K562 (cell line): ENCODE data around the gene KCTD7. TPM values are rescaled to one million over a fixed set of nuclear protein-coding genes. Genes with fewer than 3 reads are reported as not detected.

ENCODE experiments used
- ATAC-seq: fragments of 200-7000 bp; cut with Tn5 transposase; 3 replicates; pipeline ENCODE4 v1.9.1; 2020; ENCODE audit warnings: moderate library complexity
- Bru-seq: library from RNA; stranded (reverse); fragments of 400-500 nt; gene quantifications from one replicate; lab custom pipeline; 2021; lab: Mats Ljungman, UMichigan
- BruChase-seq, 2 experiments: library from RNA; stranded (reverse); fragments of 400-500 nt; gene quantifications; one replicate each; lab custom pipeline; 2021; lab: Mats Ljungman, UMichigan
- BruUV-seq: library from RNA; stranded (reverse); fragments of 400-500 nt; replicated peaks from 2 replicates; lab custom pipeline; 2021; lab: Mats Ljungman, UMichigan
- CTCF ChIA-PET: fragments of 300-600 bp; formaldehyde crosslinking; extraction: SDS; loops from one replicate; lab custom pipeline; 2021; ENCODE audit warnings: low intra/inter-chr PET ratio; lab: Yijun Ruan, JAX
- POLR2A ChIA-PET: fragments of 300-600, 350-650 bp; sonication (Branson Sonifier 250); formaldehyde crosslinking; extraction: SDS; loops from one replicate; lab custom pipeline; 2021; ENCODE audit warnings: antibody characterized with exemption, inconsistent platforms; lab: Yijun Ruan, JAX
- DNase-seq, 4 experiments: peaks; one replicate each; pipeline versions ENCODE4 v3.0.0 to v3.0.0-alpha.2; 2011 to 2018; ENCODE audit warnings: low spot score in 3 of 4, mixed read lengths in 3 of 4; ENCODE audit errors: extremely low read depth in 1 of 4
- FAIRE-seq: peaks from 2 replicates; lab custom pipeline; 2011; peaks lifted over from hg19 to GRCh38; lab: Jason Lieb, UNC
- H2AFZ ChIP-seq: 2 replicates; pipeline ENCODE4 v1.6.0; 2011; ENCODE audit warnings: low read depth, low read length, control low read depth, inconsistent platforms
- H3K27ac ChIP-seq: fragments of 200-600 bp; 3 replicates; pipeline ENCODE4 v1.8.0; 2011; ENCODE audit warnings: low read depth, mild to moderate bottlenecking, control low read depth, inconsistent platforms, low read length, moderate library complexity, mixed read lengths; ENCODE audit errors: extremely low read depth
- H3K27me3 ChIP-seq, 2 experiments: fragments of 300-600 bp in 1 of 2; 2 replicates in 1 of 2; 3 replicates in 1 of 2; pipeline versions ENCODE4 v1.6.0 to v1.8.0; 2011; ENCODE audit warnings: inconsistent platforms in 2 of 2, low read length in 2 of 2, mild to moderate bottlenecking in 1 of 2, mixed read lengths in 1 of 2, moderate library complexity in 1 of 2; ENCODE audit not compliant: control insufficient read depth in 2 of 2, insufficient read depth in 2 of 2
- H3K36me3 ChIP-seq: fragments of 300-600 bp; 3 replicates; pipeline ENCODE4 v1.8.0; 2011; ENCODE audit warnings: mild to moderate bottlenecking, low read length, inconsistent platforms; ENCODE audit not compliant: control insufficient read depth, insufficient read depth
- H3K4me1 ChIP-seq, 2 experiments: fragments of 200-600 bp in 1 of 2; replicated peaks in 1 of 2; 2 replicates in 1 of 2; 3 replicates in 1 of 2; pipeline versions ENCODE4 v1.5.1 to v1.8.0; 2011; ENCODE audit warnings: inconsistent platforms in 2 of 2, low read length in 2 of 2, mild to moderate bottlenecking in 1 of 2, mixed read lengths in 1 of 2, moderate library complexity in 1 of 2; ENCODE audit not compliant: control insufficient read depth in 2 of 2, insufficient read depth in 2 of 2
- H3K4me2 ChIP-seq: 2 replicates; pipeline ENCODE4 v1.6.1; 2011; ENCODE audit warnings: low read length, control low read depth, inconsistent platforms, mixed read lengths; ENCODE audit not compliant: insufficient read depth
- H3K4me3 ChIP-seq: fragments of 200-600 bp; sonication (generic), shearing (Covaris generic); 2 replicates; pipeline ENCODE4 v1.5.1; 2016; ENCODE audit warnings: control low read depth, inconsistent platforms
- H3K79me2 ChIP-seq: fragments of 200-600 bp; 3 replicates; pipeline ENCODE4 v1.8.0; 2011; ENCODE audit warnings: low read length, inconsistent platforms; ENCODE audit not compliant: control insufficient read depth, insufficient read depth
- H3K9ac ChIP-seq, 2 experiments: 2 replicates each; pipeline versions ENCODE4 v1.6.0 to v1.6.1; 2011; ENCODE audit warnings: low read depth in 2 of 2, low read length in 2 of 2, control low read depth in 1 of 2, inconsistent platforms in 1 of 2, mild to moderate bottlenecking in 1 of 2, mixed read lengths in 1 of 2; ENCODE audit not compliant: insufficient read depth in 1 of 2
- H3K9me1 ChIP-seq: one replicate; pipeline ENCODE4 v1.6.0; 2011; ENCODE audit warnings: inconsistent platforms, mild to moderate bottlenecking, low read length, moderate library complexity; ENCODE audit not compliant: control insufficient read depth, insufficient read depth
- H3K9me3 ChIP-seq: replicated peaks from 2 replicates; pipeline ENCODE4 v1.5.1; 2011; ENCODE audit warnings: low read depth, low read length, inconsistent platforms; ENCODE audit not compliant: control insufficient read depth, insufficient read depth
- H4K20me1 ChIP-seq: replicated peaks from 2 replicates; pipeline ENCODE4 v1.6.1; 2011; ENCODE audit warnings: low read length, inconsistent platforms, mixed read lengths; ENCODE audit not compliant: control insufficient read depth, insufficient read depth
- CEBPB ChIP-seq: fragments of 450-650 bp; IDR thresholded peaks from 2 replicates; pipeline ENCODE4 v1.6.1; 2016; ENCODE audit warnings: missing genetic modification characterization, missing compliant biosample characterization
- FIP1L1 ChIP-seq: fragments of 200-400 bp; formaldehyde crosslinking; IDR thresholded peaks from 2 replicates; pipeline ENCODE4 v1.6.1; 2018; ENCODE audit warnings: mild to moderate bottlenecking, low read depth, low read length; ENCODE audit not compliant: poor library complexity, severe bottlenecking
- MEF2A ChIP-seq: IDR thresholded peaks from 2 replicates; pipeline ENCODE4 v1.6.1; 2011; ENCODE audit warnings: low read depth, mild to moderate bottlenecking, low read length, moderate library complexity; ENCODE audit not compliant: control insufficient read depth
- RBFOX2 ChIP-seq: fragments of 200-400 bp; formaldehyde crosslinking; IDR thresholded peaks from 2 replicates; pipeline ENCODE4 v1.6.1; 2017; ENCODE audit warnings: low read depth, mild to moderate bottlenecking, low read length, moderate library complexity
- SP2 ChIP-seq: IDR thresholded peaks from 2 replicates; pipeline ENCODE4 v1.6.1; 2011; ENCODE audit warnings: mild to moderate bottlenecking, low read depth, low read length, moderate library complexity; ENCODE audit not compliant: poor library complexity, severe bottlenecking; ENCODE audit errors: extremely low read depth
- TBP ChIP-seq: optimal IDR thresholded peaks from 2 replicates; pipeline ENCODE3; 2011; ENCODE audit warnings: low read depth, low read length, improper control_type of control experiment
- TSC22D4 ChIP-seq: fragments of 450-650 bp; IDR thresholded peaks from 2 replicates; pipeline ENCODE4 v1.6.1; 2016; ENCODE audit warnings: missing genetic modification characterization, missing biosample characterization, control low read depth
- ZNF197 ChIP-seq: fragments of 200-800 bp; sonication (Bioruptor generic); IDR thresholded peaks from 2 replicates; pipeline ENCODE4 v1.6.1; 2016; ENCODE audit warnings: low read depth, missing genetic modification characterization, missing compliant biosample characterization
- ZNF324 ChIP-seq: fragments of 250-450 bp; sonication (Bioruptor Pico); IDR thresholded peaks from 2 replicates; pipeline ENCODE4 v1.4.0; 2020; ENCODE audit warnings: mild to moderate bottlenecking
- WGBS: fragments of 100-300 bp; shearing (Covaris generic); methylation state at CpG from one replicate; pipeline ENCODE4 v1.1.6; 2016; ENCODE audit warnings: low coverage, mixed read lengths; ENCODE audit not compliant: insufficient coverage; ENCODE audit errors: missing lambda C conversion rate; 5-methylcytosine and 5-hydroxymethylcytosine counted together
- in situ Hi-C: fragments of 300-500 bp; cut with MboI; formaldehyde crosslinking; loops from 4 replicates; pipeline ENCODE4 v1.15.0; 2018; ENCODE audit warnings: inconsistent platforms, mixed read lengths
- intact Hi-C: fragments of 100-400 bp; cut with micrococcal nuclease; formaldehyde crosslinking; loops from 2 replicates; pipeline ENCODE4 v1.14.2; 2022
- long read RNA-seq, 3 experiments: library from polyadenylated mRNA in 2 of 3; library from RNA in 1 of 3; unstranded in 2 of 3; stranded (forward) in 1 of 3; transcript quantifications; one replicate each; pipeline ENCODE4 v2.0.0, GENCODE V29; 2019 to 2022
- polyA minus RNA-seq, 3 experiments: library from RNA; depleted of rRNA, polyadenylated mRNA; stranded (reverse); fragments of >200 nt; gene quantifications; 2 replicates each; pipeline ENCODE4 v1.2.3, GENCODE V29; 2011
- polyA plus RNA-seq, 8 experiments: library from polyadenylated mRNA; depleted of rRNA in 4 of 8; stranded (reverse) in 5 of 8; unstranded in 3 of 8; fragments of >200 nt; fragmentation: Nextera tagmentation in 2 of 8; fragmentation: Illumina TruSeq in 1 of 8; extraction: Ambion mirVana in 2 of 8; extraction: Trizol in 1 of 8; gene quantifications; 2 replicates each; pipeline versions ENCODE4 v1.2.1 to v1.2.3, GENCODE V29; 2011 to 2014; ENCODE audit warnings: inconsistent platforms in 1 of 8, missing spikeins in 1 of 8
- total RNA-seq, 7 experiments: library from RNA; depleted of rRNA in 6 of 7; stranded (reverse); fragments of >200 nt in 6 of 7; fragmentation: Illumina TruSeq in 2 of 7; extraction: Trizol in 2 of 7; gene quantifications; 2 replicates each; pipeline versions ENCODE4 v1.2.1 to v1.2.3, GENCODE V29; 2011 to 2021; ENCODE audit warnings: low replicate concordance in 1 of 7
- TF ChIP-seq, protein P1 (sequence below): fragments of 200-400 bp; formaldehyde crosslinking; IDR thresholded peaks from 2 replicates; pipeline ENCODE4 v1.6.1; 2017; ENCODE audit warnings: mild to moderate bottlenecking, low read depth, low read length, moderate library complexity

Gene KCTD7
- 25.1 and 37.5 TPM in 2 replicates for total RNA-seq (2011; cell fraction: chromatin; rRNA removed; ENCODE audit: low replicate concordance)
- total RNA-seq (2011; cell fraction: nucleolus; rRNA removed), result 22.6 and 24.3 TPM in 2 replicates
- total RNA-seq (2011; cell fraction: nucleoplasm; rRNA removed), result 26.7 and 37.0 TPM in 2 replicates
- total RNA-seq (2014; rRNA removed) (5.0 and 10.3 TPM in 2 replicates), total RNA-seq (2014; rRNA removed; fragmentation: Illumina TruSeq; extraction: Trizol) (9.0 and 9.6 TPM in 2 replicates), total RNA-seq (2015; rRNA removed; fragmentation: Illumina TruSeq; extraction: Trizol) (7.6 and 8.2 TPM in 2 replicates), total RNA-seq (2021) (11.4 and 12.3 TPM in 2 replicates), polyA plus RNA-seq (2011; rRNA removed) (23.6 and 26.0 TPM in 2 replicates), polyA plus RNA-seq (2014; fragmentation: Illumina TruSeq; extraction: Trizol) (10.6 and 11.8 TPM in 2 replicates), polyA plus RNA-seq (2014; fragmentation: Nextera tagmentation; extraction: Ambion mirVana) (1 to 10 TPM; 1.5 to 1.7 TPM), polyA plus RNA-seq (2014; rRNA removed) (10.1 and 11.7 TPM in 2 replicates), polyA minus RNA-seq (2011; rRNA and poly(A)+ RNA removed) (10.4 and 17.3 TPM in 2 replicates), Bru-seq, nascent RNA (percentile 65 among the genes with signal in this experiment), BruChase-seq, experiment 1, labeled RNA remaining after a 2-hour chase (percentile 81 among the genes with signal in this experiment), BruChase-seq, experiment 2, labeled RNA remaining after a 6-hour chase (percentile 85 among the genes with signal in this experiment)
- 25.6 and 33.4 TPM in 2 replicates for polyA plus RNA-seq (2011; cell fraction: cytosol; rRNA removed)
- polyA plus RNA-seq (2011; cell fraction: nucleus; rRNA removed), result 46.8 and 68.8 TPM in 2 replicates
- 7.9 and 17.0 TPM in 2 replicates for polyA plus RNA-seq (2012)
- 7.6 and 9.8 TPM in 2 replicates for polyA minus RNA-seq (2011; cell fraction: cytosol; rRNA and poly(A)+ RNA removed)
- polyA minus RNA-seq (2011; cell fraction: nucleus; rRNA and poly(A)+ RNA removed), result 10.2 and 12.0 TPM in 2 replicates
- long read RNA-seq, experiment 1, full-length matches to known transcripts, result 5 of 7 reads
- long read RNA-seq, experiment 1, partial matches to known transcripts, result 2 of 7 reads
- long read RNA-seq, experiment 1, other reads (novel, unspliced or antisense), result 0 of 7 reads
- long read RNA-seq, experiment 2, full-length matches to known transcripts, result 1 of 2 reads
- long read RNA-seq, experiment 2, partial matches to known transcripts, result 0 of 2 reads
- long read RNA-seq, experiment 2, other reads (novel, unspliced or antisense), result 1 of 2 reads
- long read RNA-seq, experiment 3, full-length matches to known transcripts, result 3 of 3 reads
- long read RNA-seq, experiment 3, partial matches to known transcripts, result 0 of 3 reads
- long read RNA-seq, experiment 3, other reads (novel, unspliced or antisense), result 0 of 3 reads

DNA sequence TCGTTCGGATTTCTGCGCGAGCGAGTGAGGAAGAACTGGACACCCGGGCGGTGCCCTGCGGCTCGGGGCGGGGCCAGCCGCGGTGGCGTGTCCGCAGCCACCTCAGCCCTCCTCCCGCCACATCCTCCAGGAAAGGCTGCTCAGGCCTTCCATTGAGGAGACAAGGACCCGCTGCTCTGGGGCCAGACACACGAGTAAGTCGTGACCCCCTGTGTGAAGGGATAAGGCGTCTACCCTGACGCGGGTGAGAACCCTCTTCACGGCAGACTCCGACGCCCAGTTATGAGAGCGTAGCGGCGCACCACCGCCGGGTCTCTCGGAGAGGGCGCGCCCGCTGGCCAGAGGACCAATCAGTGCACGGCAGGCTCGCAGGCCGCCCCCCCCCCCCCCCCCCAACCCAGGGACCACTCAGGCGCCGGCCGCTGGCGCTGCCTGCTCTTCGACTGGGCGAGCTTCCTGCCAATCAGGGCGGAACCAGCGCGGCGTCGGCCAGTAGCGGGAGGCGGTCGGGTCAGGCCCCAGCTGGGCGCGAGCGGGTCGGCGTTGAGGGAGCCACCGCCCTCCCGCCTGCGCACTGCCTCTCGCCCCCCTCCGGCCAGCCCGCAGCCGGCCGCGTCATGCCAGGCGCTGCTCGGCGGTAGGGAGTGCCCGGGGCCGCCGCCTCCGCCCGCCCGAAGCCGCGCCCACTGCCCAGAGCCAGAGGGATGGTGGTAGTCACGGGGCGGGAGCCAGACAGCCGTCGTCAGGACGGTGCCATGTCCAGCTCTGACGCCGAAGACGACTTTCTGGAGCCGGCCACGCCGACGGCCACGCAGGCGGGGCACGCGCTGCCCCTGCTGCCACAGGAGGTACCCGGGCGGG, at the start of gene KCTD7:
Gene KCTD7 (plus strand): TSS at position 521 of the 861 bp plus-strand sequence. CDS start 184 bp downstream, at position 705.
- H3K9me3 ChIP-seq, result no peaks in the 10 kb centered on the region
- peaks cover 9 to 21% of the 10 kb centered on the region in 2 experiments for H3K4me1 ChIP-seq
- peak within 1 kb of the TSS; percentile 75 to 93 for H3K9ac ChIP-seq
- 0 out of 5 replicates have a peak, but pooled peaks cover 0 to 2% of the 10 kb centered on the region in 2 experiments for H3K27me3 ChIP-seq
- H3K79me2 ChIP-seq, result peaks cover 8% of the 10 kb centered on the region; the same call in 2 of the 3 replicates
- under 1% methylated on average over 68 of the region's 93 CpGs for WGBS
- in situ Hi-C loops (no loop called here), intact Hi-C loops (no loop called here)
- DNase-seq, result peak; percentile 98 to 100 (median 100)
- ChIA-PET POLR2A (interaction anchor here (0.7 to 2.8 kb wide), 8 partner anchors 10 to 391 kb away, joined by 3 to 13 read pairs (median 4); no protein-coding TSS in a partner anchor), CTCF (no interaction called here)
- H4K20me1 ChIP-seq, result peaks cover 5% of the 10 kb centered on the region
- BruUV-seq, result no TSS peak
- peak within 1 kb of the TSS; percentile 100 for H2AFZ ChIP-seq
- peaks cover 4% of the 10 kb centered on the region for H3K9me1 ChIP-seq
- peak; percentile 98 for ATAC-seq
- H3K4me2 ChIP-seq, result peak within 1 kb of the TSS; percentile 95
- FAIRE-seq, result peak; percentile 81
- peaks cover 3% of the 10 kb centered on the region; the same call in 1 of the 3 replicates for H3K36me3 ChIP-seq
- H3K27ac ChIP-seq, result peak within 1 kb of the TSS; percentile 78
- H3K4me3 ChIP-seq, result peak within 1 kb of the TSS; percentile 67
- TF ChIP-seq TBP (peak; percentile 97), ZNF197 (CRISPR knock-in tag) (no peak), CEBPB (tag) (no peak), TSC22D4 (tag) (no peak), FIP1L1 (peak; percentile 83), RBFOX2 (peak; percentile 96), ZNF324 (no peak; the same call in 1 of the 2 replicates), SP2 (peak; percentile 90), MEF2A (no peak)
- TF ChIP-seq, protein P1, sequence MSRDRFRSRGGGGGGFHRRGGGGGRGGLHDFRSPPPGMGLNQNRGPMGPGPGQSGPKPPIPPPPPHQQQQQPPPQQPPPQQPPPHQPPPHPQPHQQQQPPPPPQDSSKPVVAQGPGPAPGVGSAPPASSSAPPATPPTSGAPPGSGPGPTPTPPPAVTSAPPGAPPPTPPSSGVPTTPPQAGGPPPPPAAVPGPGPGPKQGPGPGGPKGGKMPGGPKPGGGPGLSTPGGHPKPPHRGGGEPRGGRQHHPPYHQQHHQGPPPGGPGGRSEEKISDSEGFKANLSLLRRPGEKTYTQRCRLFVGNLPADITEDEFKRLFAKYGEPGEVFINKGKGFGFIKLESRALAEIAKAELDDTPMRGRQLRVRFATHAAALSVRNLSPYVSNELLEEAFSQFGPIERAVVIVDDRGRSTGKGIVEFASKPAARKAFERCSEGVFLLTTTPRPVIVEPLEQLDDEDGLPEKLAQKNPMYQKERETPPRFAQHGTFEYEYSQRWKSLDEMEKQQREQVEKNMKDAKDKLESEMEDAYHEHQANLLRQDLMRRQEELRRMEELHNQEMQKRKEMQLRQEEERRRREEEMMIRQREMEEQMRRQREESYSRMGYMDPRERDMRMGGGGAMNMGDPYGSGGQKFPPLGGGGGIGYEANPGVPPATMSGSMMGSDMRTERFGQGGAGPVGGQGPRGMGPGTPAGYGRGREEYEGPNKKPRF, result no peak
